IMR-90 (cell line): Measurements from ENCODE around the gene DNTT. TPM values are rescaled to one million over a fixed set of nuclear protein-coding genes. Genes with fewer than 3 reads are reported as not detected.

Experiments used
- ATAC-seq: fragments of 200-7000 bp; cut with Tn5 transposase; 2 replicates; pipeline ENCODE4 v1.9.1; 2020; ENCODE audit warnings: low read depth, mild to moderate bottlenecking, moderate library complexity
- BruUV-seq: library from RNA; stranded (reverse); fragments of 400-500 nt; replicated peaks from 2 replicates; lab custom pipeline; 2021; lab: Mats Ljungman, UMichigan
- CTCF ChIA-PET: fragments of 300-600 bp; formaldehyde crosslinking; extraction: SDS; loops from one replicate; lab custom pipeline; 2021; ENCODE audit warnings: antibody characterized with exemption; lab: Yijun Ruan, JAX
- POLR2A ChIA-PET: fragments of 300-600 bp; sonication (Branson Sonifier 250); formaldehyde crosslinking; loops from one replicate; lab custom pipeline; 2022; ENCODE audit warnings: antibody characterized with exemption; ENCODE audit not compliant: unreplicated experiment; lab: Charles Lee
- DNase-seq: peaks from one replicate; pipeline ENCODE4 v3.0.0; 2013
- H2AFZ ChIP-seq: replicated peaks from 2 replicates; pipeline ENCODE3; 2013; ENCODE audit warnings: low read length, mild to moderate bottlenecking; ENCODE audit not compliant: poor library complexity
- H2AK5ac ChIP-seq: 2 replicates; pipeline ENCODE4 v1.6.1; 2013; ENCODE audit warnings: low read depth, low read length, inconsistent platforms
- H2AK9ac ChIP-seq: replicated peaks from 2 replicates; pipeline ENCODE3; 2013; ENCODE audit warnings: mild to moderate bottlenecking, low read depth, low read length, moderate library complexity; ENCODE audit not compliant: poor library complexity
- H2BK120ac ChIP-seq: 2 replicates; pipeline ENCODE4 v1.6.1; 2013; ENCODE audit warnings: low read depth, low read length, inconsistent platforms
- H2BK15ac ChIP-seq: 3 replicates; pipeline ENCODE4 v1.6.1; 2013; ENCODE audit warnings: low read depth, low read length, inconsistent platforms
- H2BK20ac ChIP-seq: 2 replicates; pipeline ENCODE4 v1.6.1; 2013; ENCODE audit warnings: low read depth, mild to moderate bottlenecking, inconsistent platforms, low read length, moderate library complexity
- H2BK5ac ChIP-seq: 2 replicates; pipeline ENCODE4 v1.6.1; 2013; ENCODE audit warnings: mild to moderate bottlenecking, low read depth, low read length, inconsistent platforms; ENCODE audit not compliant: poor library complexity, severe bottlenecking
- H3K14ac ChIP-seq: replicated peaks from 2 replicates; pipeline ENCODE4 v1.6.1; 2013; ENCODE audit warnings: low read depth, low read length, inconsistent platforms
- H3K18ac ChIP-seq: 2 replicates; pipeline ENCODE4 v1.6.1; 2013; ENCODE audit warnings: low read depth, low read length, control low read depth
- H3K23ac ChIP-seq: 2 replicates; pipeline ENCODE4 v1.6.1; 2013; ENCODE audit warnings: low read depth, low read length, inconsistent platforms
- H3K27ac ChIP-seq: 2 replicates; pipeline ENCODE4 v1.5.1; 2013; ENCODE audit warnings: mild to moderate bottlenecking, control low read depth, low read length; ENCODE audit not compliant: insufficient read depth
- H3K27me3 ChIP-seq: 2 replicates; pipeline ENCODE4 v1.6.1; 2013; ENCODE audit warnings: low read length; ENCODE audit not compliant: control insufficient read depth, insufficient read depth
- H3K36me3 ChIP-seq: 2 replicates; pipeline ENCODE4 v1.6.1; 2013; ENCODE audit warnings: low read length, mixed read lengths; ENCODE audit not compliant: control insufficient read depth, insufficient read depth
- H3K4ac ChIP-seq: 2 replicates; pipeline ENCODE4 v1.6.1; 2013; ENCODE audit warnings: low read depth, low read length, inconsistent platforms
- H3K4me1 ChIP-seq: 2 replicates; pipeline ENCODE4 v1.6.1; 2013; ENCODE audit warnings: low read length, mixed read lengths; ENCODE audit not compliant: control insufficient read depth, insufficient read depth
- H3K4me2 ChIP-seq: 2 replicates; pipeline ENCODE4 v1.6.1; 2013; ENCODE audit warnings: low read depth, mild to moderate bottlenecking, control low read depth, low read length, moderate library complexity
- H3K4me3 ChIP-seq: 2 replicates; pipeline ENCODE4 v1.5.1; 2013; ENCODE audit warnings: low read depth, mild to moderate bottlenecking, control low read depth, low read length, moderate library complexity; ENCODE audit not compliant: insufficient read depth
- H3K56ac ChIP-seq: 2 replicates; pipeline ENCODE4 v1.6.1; 2013; ENCODE audit warnings: low read length, inconsistent platforms; ENCODE audit not compliant: insufficient read depth; ENCODE audit errors: extremely low read depth
- H3K79me1 ChIP-seq, 2 experiments: 2 replicates each; pipeline ENCODE4 v1.6.1; 2013; ENCODE audit warnings: low read length in 2 of 2, inconsistent platforms in 1 of 2, low read depth in 1 of 2
- H3K9ac ChIP-seq: 2 replicates; pipeline ENCODE4 v1.6.1; 2013; ENCODE audit warnings: low read depth, low read length, control low read depth
- H3K9me1 ChIP-seq: 2 replicates; pipeline ENCODE4 v1.6.1; 2013; ENCODE audit warnings: low read length, inconsistent platforms; ENCODE audit not compliant: insufficient read depth
- H3K9me3 ChIP-seq: 2 replicates; pipeline ENCODE4 v1.6.1; 2013; ENCODE audit warnings: low read length; ENCODE audit not compliant: control insufficient read depth, insufficient read depth
- H4K20me1 ChIP-seq: 2 replicates; pipeline ENCODE4 v1.6.1; 2013; ENCODE audit warnings: low read length, inconsistent platforms; ENCODE audit not compliant: insufficient read depth
- H4K5ac ChIP-seq: 2 replicates; pipeline ENCODE4 v1.6.1; 2013; ENCODE audit warnings: mild to moderate bottlenecking, low read depth, low read length, control low read depth
- H4K8ac ChIP-seq, 2 experiments: 2 replicates each; pipeline ENCODE4 v1.6.1; 2013; ENCODE audit warnings: low read depth in 2 of 2, low read length in 2 of 2, control low read depth in 1 of 2, inconsistent platforms in 1 of 2
- H4K91ac ChIP-seq: 2 replicates; pipeline ENCODE4 v1.6.1; 2013; ENCODE audit warnings: low read depth, low read length, inconsistent platforms; ENCODE audit not compliant: insufficient read depth
- BHLHE40 ChIP-seq: fragments of 150-350 bp; IDR thresholded peaks from 2 replicates; pipeline ENCODE4 v1.6.1; 2016; ENCODE audit warnings: mild to moderate bottlenecking, low read depth, low read length
- RAD21 ChIP-seq: IDR thresholded peaks from 2 replicates; pipeline ENCODE4 v1.6.1; 2012; ENCODE audit warnings: low read length, improper control_type of control experiment
- WGBS, 2 experiments: methylation state at CpG; one replicate each; pipeline versions ENCODE4 v1.1.5 to v1.1.7; 2013; ENCODE audit warnings: missing lambda C conversion rate in 2 of 2; ENCODE audit not compliant: insufficient read length in 1 of 2; ENCODE audit errors: extremely low coverage in 2 of 2; 5-methylcytosine and 5-hydroxymethylcytosine counted together
- dilution Hi-C: fragments of 300-500 bp; cut with HindIII; formaldehyde crosslinking; loops from one replicate; pipeline ENCODE4 v1.14.3; 2018; ENCODE audit warnings: low sequenced_read_pairs; ENCODE audit not compliant: unreplicated experiment
- in situ Hi-C: fragments of 300-500 bp; cut with MboI; formaldehyde crosslinking; loops from 3 replicates; pipeline ENCODE4 v1.14.3; 2019; ENCODE audit warnings: low sequenced_read_pairs, inconsistent platforms, mixed read lengths
- intact Hi-C: fragments of 100-400 bp; cut with micrococcal nuclease; formaldehyde crosslinking; loops from 2 replicates; pipeline ENCODE4 v1.10.0; 2022
- polyA plus RNA-seq, 3 experiments: library from polyadenylated mRNA; depleted of rRNA; stranded (reverse); fragments of >200 nt; gene quantifications; 2 replicates each; pipeline ENCODE4 v1.2.3, GENCODE V29; 2012; ENCODE audit warnings: low replicate concordance in 1 of 3
- total RNA-seq: library from RNA; depleted of rRNA; stranded (reverse); fragments of >200 nt; gene quantifications from 2 replicates; pipeline ENCODE4 v1.2.3, GENCODE V29; 2012
- TF ChIP-seq, protein P1 (sequence below): fragments of 150-350 bp; IDR thresholded peaks from 2 replicates; pipeline ENCODE4 v1.6.1; 2016; ENCODE audit warnings: low read depth, mild to moderate bottlenecking, low read length, moderate library complexity, borderline replicate concordance

DNTT gene
- total and polyA plus RNA-seq, 2 of the 4 experiments (the other 2 are of a cell fraction) = not detected

DNA sequence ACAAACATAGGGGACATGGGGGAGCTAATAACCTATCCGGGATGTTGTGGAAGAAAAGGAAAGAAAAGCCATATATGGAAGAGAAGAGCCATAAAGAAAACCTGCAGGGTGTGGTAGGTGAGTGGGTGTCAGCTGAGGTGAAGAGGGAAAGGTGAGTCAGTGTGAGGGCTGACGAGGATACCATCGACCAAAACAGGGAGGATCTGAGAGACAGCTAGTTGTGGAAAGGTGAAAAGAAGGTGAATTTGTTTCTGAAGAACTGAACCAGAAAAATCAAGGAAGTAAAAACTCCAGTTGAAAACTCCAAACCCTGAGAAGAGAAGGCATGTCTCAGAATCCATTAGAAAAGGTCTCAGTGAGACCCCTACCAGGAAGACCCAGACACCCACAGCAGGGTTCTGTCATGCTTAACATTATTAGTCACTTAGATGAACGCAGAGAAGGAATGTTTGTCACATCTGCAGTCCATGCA is 37.0 kb upstream of the DNTT start:
- ChIA-PET CTCF (no interaction called here), POLR2A (no interaction called here)
- in situ Hi-C loops (no loop called here), intact Hi-C loops (no loop called here), dilution Hi-C loops (no loop called here)
- Histone ChIP-seq H2AK5ac (no peak overlapping the region), H2BK5ac (no peak overlapping the region), H2AFZ (no peak overlapping the region), H3K4ac (no peak overlapping the region), H4K8ac (no peak overlapping the region), H4K91ac (no peak overlapping the region), H2BK15ac (no peak overlapping the region), H3K36me3 (no peaks in the 10 kb centered on the region), H3K9me3 (no peaks in the 10 kb centered on the region), H3K56ac (no peak overlapping the region), H3K27ac (no peak overlapping the region), H2BK20ac (no peak overlapping the region), H3K14ac (no peak overlapping the region), H4K5ac (no peak overlapping the region), H3K18ac (no peak overlapping the region), H3K4me3 (no peak overlapping the region), H4K20me1 (no peaks in the 10 kb centered on the region), H3K9me1 (no peaks in the 10 kb centered on the region), H2BK120ac (no peak overlapping the region), H3K4me1 (no peaks in the 10 kb centered on the region), H2AK9ac (no peak overlapping the region), H3K27me3 (no peaks in the 10 kb centered on the region), H3K9ac (no peak overlapping the region), H3K23ac (no peak overlapping the region), H3K4me2 (no peak overlapping the region), H3K79me1 (no peaks in the 10 kb centered on the region)
- TF ChIP-seq, protein P1, sequence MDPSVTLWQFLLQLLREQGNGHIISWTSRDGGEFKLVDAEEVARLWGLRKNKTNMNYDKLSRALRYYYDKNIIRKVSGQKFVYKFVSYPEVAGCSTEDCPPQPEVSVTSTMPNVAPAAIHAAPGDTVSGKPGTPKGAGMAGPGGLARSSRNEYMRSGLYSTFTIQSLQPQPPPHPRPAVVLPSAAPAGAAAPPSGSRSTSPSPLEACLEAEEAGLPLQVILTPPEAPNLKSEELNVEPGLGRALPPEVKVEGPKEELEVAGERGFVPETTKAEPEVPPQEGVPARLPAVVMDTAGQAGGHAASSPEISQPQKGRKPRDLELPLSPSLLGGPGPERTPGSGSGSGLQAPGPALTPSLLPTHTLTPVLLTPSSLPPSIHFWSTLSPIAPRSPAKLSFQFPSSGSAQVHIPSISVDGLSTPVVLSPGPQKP = no peak
- TF ChIP-seq RAD21 = no peak
- TF ChIP-seq BHLHE40 = no peak
- ATAC-seq (no peak), DNase-seq (no peak)
- WGBS, 2 experiments = 80% methylated on average over 1 of the region's 4 CpGs; no CpG with 5 or more reads in 1 of the 2 experiments
- BruUV-seq = no TSS peak
